Bronchial epithelial cell (primary cell): ENCODE measurements around the gene SHROOM3. TPM values are rescaled to one million over a fixed set of nuclear protein-coding genes. Genes with fewer than 3 reads are reported as not detected.

Experiments
- DNase-seq: peaks from one replicate; pipeline ENCODE4 v3.0.0-alpha.2; 2010; ENCODE audit warnings: low read depth
- FAIRE-seq: peaks from 2 replicates; lab custom pipeline; 2011; peaks lifted over from hg19 to GRCh38; lab: Jason Lieb, UNC
- H3K27me3 ChIP-seq: 2 replicates; pipeline ENCODE4 v1.5.1; 2011; ENCODE audit warnings: low read length; ENCODE audit not compliant: control insufficient read depth, insufficient read depth
- H3K36me3 ChIP-seq: 2 replicates; pipeline ENCODE4 v1.5.1; 2011; ENCODE audit warnings: low read length; ENCODE audit not compliant: control insufficient read depth, insufficient read depth
- H3K4me3 ChIP-seq: 2 replicates; pipeline ENCODE4 v1.5.1; 2011; ENCODE audit warnings: mild to moderate bottlenecking, low read depth, low read length, control low read depth
- CTCF ChIP-seq: IDR thresholded peaks from 2 replicates; pipeline ENCODE4 v1.5.1; 2011; ENCODE audit warnings: mild to moderate bottlenecking, moderate library complexity, low read length, control low read depth, inconsistent platforms; ENCODE audit not compliant: insufficient read depth, severe bottlenecking
- total RNA-seq: library from RNA; depleted of rRNA; stranded (reverse); fragments of >200 nt; gene quantifications from 2 replicates; pipeline ENCODE4 v1.2.1, GENCODE V29; 2014

SHROOM3 gene
- total RNA-seq, 1 donor from 2014 or later: 6.3 TPM

DNA sequence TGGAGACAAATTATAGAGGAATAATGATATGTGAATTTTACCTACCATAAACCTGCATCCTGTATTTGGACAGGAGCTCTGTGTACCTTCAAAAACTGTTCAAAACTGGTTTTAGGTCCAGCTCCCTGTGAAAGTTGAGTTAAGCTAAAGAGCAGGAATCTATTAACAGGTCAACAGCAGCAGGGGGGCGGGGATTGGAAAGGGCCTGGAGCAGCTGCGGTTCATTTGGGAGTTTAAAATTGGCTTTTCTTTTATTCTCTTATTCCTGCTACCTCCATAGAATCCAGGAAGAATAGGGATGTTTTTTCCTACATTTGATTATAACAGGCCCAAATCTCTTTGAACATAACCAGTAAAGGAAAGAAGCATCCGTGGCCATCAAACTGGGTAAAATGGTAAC is 23.8 kb downstream of the SHROOM3 start:
- DNase-seq (no peak), FAIRE-seq (no peak)
- TF ChIP-seq CTCF: no peak
- no peaks in the 10 kb centered on the region for H3K36me3 ChIP-seq
- H3K27me3 ChIP-seq: no peaks in the 10 kb centered on the region
- H3K4me3 ChIP-seq: no peak overlapping the region

DNA sequence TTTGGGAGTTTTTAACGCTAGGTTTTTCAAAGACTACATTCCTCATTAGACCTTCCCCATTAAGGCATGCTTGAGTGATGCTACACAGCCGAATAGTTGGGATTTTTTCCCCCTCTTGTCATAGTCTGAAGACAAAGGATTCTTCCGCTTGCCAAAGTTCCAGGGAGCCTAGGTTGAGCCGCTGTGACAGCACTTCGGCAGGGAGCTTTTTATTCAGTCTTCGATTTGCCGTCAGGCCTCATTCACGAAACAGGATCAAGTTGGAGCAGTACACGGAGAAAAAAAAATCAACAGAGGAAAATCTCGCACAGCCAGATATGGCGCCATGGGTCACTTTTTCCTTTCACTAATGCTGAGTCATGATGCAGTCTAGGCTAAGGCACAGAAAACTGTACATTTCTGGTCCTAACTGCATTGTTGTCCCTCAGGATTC is 24.3 kb downstream of the SHROOM3 start:
- FAIRE-seq (no peak), DNase-seq (peak; percentile 75)
- H3K36me3 ChIP-seq: no peaks in the 10 kb centered on the region

GRCh38 chr4:76463568-76463967 is 28.5 kb downstream of the SHROOM3 start:
- H3K27me3 ChIP-seq: no peaks in the 10 kb centered on the region
- H3K4me3 ChIP-seq: no peak overlapping the region
- DNase-seq: no peak
- no peak for FAIRE-seq
- no peaks in the 10 kb centered on the region for H3K36me3 ChIP-seq
- no peak for TF ChIP-seq CTCF

More for the DNA sequence above, 24.3 kb downstream of the SHROOM3 start:
- Histone ChIP-seq H3K27me3 (no peaks in the 10 kb centered on the region), H3K4me3 (no peak overlapping the region)
- TF ChIP-seq CTCF: no peak

DNA sequence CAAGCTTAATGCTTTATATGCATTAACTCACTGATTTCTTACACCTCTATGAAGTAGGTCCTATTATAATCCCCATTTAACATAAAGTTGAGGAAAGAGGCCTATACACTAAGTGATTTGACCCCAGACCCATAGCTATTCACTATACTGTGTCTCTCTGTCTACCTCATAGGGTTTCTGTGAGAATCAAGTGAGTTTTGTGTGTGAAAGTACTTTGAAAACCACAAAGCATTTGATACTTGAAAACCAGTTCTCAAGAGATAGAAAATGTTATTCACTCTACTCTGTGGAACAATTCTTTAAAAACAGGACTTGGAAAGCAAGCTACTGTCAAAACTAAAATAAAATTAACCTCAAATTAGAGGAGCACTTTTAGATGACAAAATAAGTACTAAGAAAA is 35.0 kb downstream of the SHROOM3 start:
- Histone ChIP-seq H3K36me3 (no peaks in the 10 kb centered on the region), H3K4me3 (no peak overlapping the region), H3K27me3 (no peaks in the 10 kb centered on the region)
- TF ChIP-seq CTCF: no peak
- no peak for DNase-seq
- FAIRE-seq: no peak

DNA sequence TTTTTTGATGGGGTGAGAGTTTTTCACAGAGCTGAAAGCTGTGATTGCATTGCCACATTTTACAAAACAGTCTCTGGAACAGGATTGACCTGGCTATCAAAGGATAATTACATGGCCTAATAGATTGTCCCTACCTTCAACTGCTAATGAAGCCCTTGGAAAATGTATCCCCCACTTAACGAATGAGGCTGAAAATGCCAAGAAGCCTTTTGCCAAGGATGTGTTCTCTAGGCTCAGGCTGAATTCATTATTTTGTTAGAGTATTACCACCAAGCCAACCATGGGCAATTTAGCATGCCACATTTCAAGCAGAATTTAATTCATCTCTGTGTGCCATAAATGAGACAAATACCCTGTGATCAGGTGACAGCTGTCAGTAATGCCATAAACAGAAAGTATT is 35.5 kb downstream of the SHROOM3 start:
- no peak for DNase-seq
- H3K36me3 ChIP-seq: no peaks in the 10 kb centered on the region
- no peak overlapping the region for H3K4me3 ChIP-seq
- no peak for FAIRE-seq
- TF ChIP-seq CTCF: no peak
- no peaks in the 10 kb centered on the region for H3K27me3 ChIP-seq

- FAIRE-seq: no peak
These were observed 41.5 kb downstream of the SHROOM3 start for GRCh38 chr4:76476571-76476970.

More at GRCh38 chr4:76476571-76476970, 41.5 kb downstream of the SHROOM3 start:
- H3K36me3 ChIP-seq: no peaks in the 10 kb centered on the region
- TF ChIP-seq CTCF: no peak
- H3K27me3 ChIP-seq: no peaks in the 10 kb centered on the region
- DNase-seq: no peak
- no peak overlapping the region for H3K4me3 ChIP-seq
